WTC11 (cell line): ENCODE data around the gene ELP2. TPM values are rescaled to one million over a fixed set of nuclear protein-coding genes. Genes with fewer than 3 reads are reported as not detected.

ENCODE experiments used
- ATAC-seq: fragments of 200-7000 bp; cut with Tn5 transposase; 2 replicates; pipeline ENCODE4 v1.10.0; 2021; ENCODE audit warnings: mild to moderate bottlenecking, moderate library complexity
- CTCF ChIA-PET: fragments of 300-600 bp; sonication (Branson Sonifier 250); formaldehyde crosslinking; loops from one replicate; lab custom pipeline; 2021; ENCODE audit warnings: antibody characterized with exemption; lab: Charles Lee
- POLR2A ChIA-PET: fragments of 350-600 bp; sonication (Branson Sonifier 250); formaldehyde crosslinking; loops from one replicate; lab custom pipeline; 2021; ENCODE audit warnings: antibody characterized with exemption; lab: Charles Lee
- DNase-seq: peaks from one replicate; pipeline ENCODE4 v3.0.0; 2021; ENCODE audit warnings: low spot score
- H3K27ac Mint-ChIP-seq: 2 replicates; pipeline ENCODE4 v1.8.0; 2021; ENCODE audit warnings: mixed read lengths
- H3K27me3 Mint-ChIP-seq: 2 replicates; pipeline ENCODE4 v1.8.0; 2021; ENCODE audit warnings: low read depth, mild to moderate bottlenecking, moderate library complexity, mixed read lengths
- H3K36me3 Mint-ChIP-seq: 2 replicates; pipeline ENCODE4 v1.8.0; 2021; ENCODE audit warnings: mixed read lengths
- H3K4me1 Mint-ChIP-seq: 2 replicates; pipeline ENCODE4 v1.8.0; 2022; ENCODE audit warnings: mixed read lengths
- H3K4me3 Mint-ChIP-seq: 2 replicates; pipeline ENCODE4 v1.8.0; 2021; ENCODE audit warnings: mild to moderate bottlenecking, moderate library complexity, mixed read lengths
- H3K9me3 Mint-ChIP-seq: 2 replicates; pipeline ENCODE4 v1.8.0; 2021; ENCODE audit warnings: mixed read lengths
- ARID4B ChIP-seq: sonication (generic); formaldehyde crosslinking; IDR thresholded peaks from 2 replicates; pipeline ENCODE4 v1.8.0; 2023; ENCODE audit warnings: missing genetic modification reagents, mild to moderate bottlenecking, borderline replicate concordance
- ATF3 ChIP-seq: sonication (generic); formaldehyde crosslinking; conservative IDR thresholded peaks from 2 replicates; pipeline ENCODE4 v1.8.1; 2022; ENCODE audit warnings: mild to moderate bottlenecking, missing genetic modification reagents
- CDX4 ChIP-seq: fragments of 250-450 bp; sonication (Bioruptor Pico); IDR thresholded peaks from 2 replicates; pipeline ENCODE4 v1.9.0; 2021; ENCODE audit warnings: moderate library complexity, mild to moderate bottlenecking, inconsistent platforms, borderline replicate concordance
- E2F1 ChIP-seq: sonication (generic); formaldehyde crosslinking; IDR thresholded peaks from 2 replicates; pipeline ENCODE4 v1.8.0; 2022; ENCODE audit warnings: mild to moderate bottlenecking, missing genetic modification reagents
- FOXK1 ChIP-seq: sonication (generic); formaldehyde crosslinking; IDR thresholded peaks from 2 replicates; pipeline ENCODE4 v1.8.0; 2022; ENCODE audit warnings: mild to moderate bottlenecking, moderate library complexity, missing genetic modification reagents
- GTF2I ChIP-seq: fragments of 250-450 bp; sonication (Bioruptor Pico); conservative IDR thresholded peaks from 2 replicates; pipeline ENCODE4 v1.4.0; 2021; ENCODE audit warnings: mild to moderate bottlenecking
- HMGXB4 ChIP-seq: sonication (generic); formaldehyde crosslinking; IDR thresholded peaks from 2 replicates; pipeline ENCODE4 v1.8.1; 2023; ENCODE audit warnings: mild to moderate bottlenecking, moderate library complexity, missing genetic modification reagents
- MLX ChIP-seq: sonication (generic); formaldehyde crosslinking; IDR thresholded peaks from 2 replicates; pipeline ENCODE4 v1.8.1; 2023; ENCODE audit warnings: mild to moderate bottlenecking, missing genetic modification reagents, moderate library complexity
- NFE2L1 ChIP-seq: sonication (generic); formaldehyde crosslinking; IDR thresholded peaks from 2 replicates; pipeline ENCODE4 v1.8.1; 2023; ENCODE audit warnings: missing genetic modification reagents
- NFYB ChIP-seq: sonication (generic); formaldehyde crosslinking; conservative IDR thresholded peaks from 2 replicates; pipeline ENCODE4 v1.8.0; 2022; ENCODE audit warnings: low read depth, missing genetic modification reagents
- NR2C2 ChIP-seq: sonication (generic); formaldehyde crosslinking; IDR thresholded peaks from 2 replicates; pipeline ENCODE4 v1.8.0; 2022; ENCODE audit warnings: mild to moderate bottlenecking, missing genetic modification reagents
- SMAD3 ChIP-seq: sonication (generic); formaldehyde crosslinking; IDR thresholded peaks from 2 replicates; pipeline ENCODE4 v1.8.0; 2022; ENCODE audit warnings: missing genetic modification reagents, mild to moderate bottlenecking, borderline replicate concordance
- TCF7 ChIP-seq: sonication (generic); formaldehyde crosslinking; IDR thresholded peaks from 2 replicates; pipeline ENCODE4 v1.8.0; 2022; ENCODE audit warnings: mild to moderate bottlenecking, low read depth, missing genetic modification reagents, moderate library complexity
- ZBTB21 ChIP-seq: sonication (generic); formaldehyde crosslinking; IDR thresholded peaks from 2 replicates; pipeline ENCODE4 v1.8.1; 2023; ENCODE audit warnings: mild to moderate bottlenecking, missing genetic modification reagents, borderline replicate concordance
- ZMAT4 ChIP-seq: fragments of 250-450 bp; sonication (Bioruptor Pico); IDR thresholded peaks from 2 replicates; pipeline ENCODE4 v1.9.0; 2021; ENCODE audit warnings: mild to moderate bottlenecking
- ZNF121 ChIP-seq: sonication (generic); formaldehyde crosslinking; IDR thresholded peaks from 2 replicates; pipeline ENCODE4 v1.8.0; 2023; ENCODE audit warnings: missing genetic modification reagents
- ZNF263 ChIP-seq: sonication (generic); formaldehyde crosslinking; IDR thresholded peaks from 2 replicates; pipeline ENCODE4 v1.8.1; 2022; ENCODE audit warnings: low read depth, mild to moderate bottlenecking, moderate library complexity, missing genetic modification reagents
- ZNF396 ChIP-seq: fragments of 250-450 bp; sonication (Bioruptor Pico); IDR thresholded peaks from 2 replicates; pipeline ENCODE4 v1.8.0; 2021; ENCODE audit warnings: mild to moderate bottlenecking, moderate library complexity, borderline replicate concordance
- ZNF532 ChIP-seq: fragments of 250-450 bp; sonication (Bioruptor Pico); IDR thresholded peaks from 2 replicates; pipeline ENCODE4 v1.9.0; 2021; ENCODE audit warnings: mild to moderate bottlenecking, borderline replicate concordance
- total RNA-seq: library from RNA; stranded (reverse); gene quantifications from 3 replicates; pipeline ENCODE4 v1.2.3, GENCODE V29; 2021

ELP2 gene
- total RNA-seq, 1 experiment from 2014 or later = 141 TPM

- no peak for ATAC-seq
- TF ChIP-seq ARID4B (no peak), NFE2L1 (CRISPR knock-in tag) (no peak), ZNF396 (no peak), NFYB (CRISPR knock-in tag) (no peak), HMGXB4 (no peak), GTF2I (CRISPR knock-in tag) (no peak), E2F1 (CRISPR knock-in tag) (no peak), ZMAT4 (CRISPR knock-in tag) (no peak), SMAD3 (CRISPR knock-in tag) (no peak), TCF7 (CRISPR knock-in tag) (no peak), NR2C2 (CRISPR knock-in tag) (no peak), ATF3 (CRISPR knock-in tag) (no peak), ZNF121 (CRISPR knock-in tag) (no peak), FOXK1 (no peak), ZNF263 (CRISPR knock-in tag) (no peak), CDX4 (no peak)
- TF ChIP-seq, all 79 proteins: peak for 0
- no peak overlapping the region for H3K4me3 Mint-ChIP-seq
- peaks cover 13% of the 10 kb centered on the region; the same call in 1 of the 2 replicates for H3K4me1 Mint-ChIP-seq
- H3K36me3 Mint-ChIP-seq = peaks cover under 1% of the 10 kb centered on the region; the same call in 1 of the 2 replicates
- ChIA-PET POLR2A (no interaction called here), CTCF (interaction anchor here (0.6 to 1.4 kb wide), 2 partner anchors 15 to 102 kb away, joined by 3 to 4 read pairs; no protein-coding TSS in a partner anchor)
- DNase-seq = no peak
- no peaks in the 10 kb centered on the region for H3K9me3 Mint-ChIP-seq
- peaks cover 27% of the 10 kb centered on the region for H3K27me3 Mint-ChIP-seq
- no peak overlapping the region for H3K27ac Mint-ChIP-seq
Measured at GRCh38 chr18:36181898-36182506, 52.3 kb downstream of the ELP2 start.

- POLR2A ChIA-PET = no interaction called here
- Mint-ChIP-seq H3K9me3 (no peaks in the 10 kb centered on the region), H3K27me3 (peaks cover 34% of the 10 kb centered on the region), H3K36me3 (no peaks in the 10 kb centered on the region), H3K4me1 (peaks cover 14% of the 10 kb centered on the region), H3K27ac (no peak overlapping the region), H3K4me3 (no peak overlapping the region)
- ATAC-seq (no peak), DNase-seq (no peak)
- CTCF ChIA-PET = interaction anchor here (1.4 kb wide), 1 partner anchor 101 kb away, joined by 4 read pairs; no protein-coding TSS in a partner anchor
- TF ChIP-seq MLX (CRISPR knock-in tag) (no peak), ZNF532 (CRISPR knock-in tag) (no peak), ZBTB21 (CRISPR knock-in tag) (no peak)
Measured at GRCh38 chr18:36183033-36183432, 53.3 kb downstream of the ELP2 start.
